ENCODE data around the gene WDR20. TPM values are rescaled to one million over a fixed set of nuclear protein-coding genes. Genes with fewer than 3 reads are reported as not detected.
"Not testable (repeated sequence)": the region's sequence is repeated elsewhere in the genome, so short reads cannot be mapped to it uniquely, and the experiment has no call there.

WDR20 gene
- total RNA-seq, 1 donor from 2014 or later: 33.4 TPM

- DNase-seq (ENCODE audit: extremely low spot score, unreplicated experiment): no peak
- no peaks in the 10 kb centered on the region for H3K27me3 Mint-ChIP-seq
- H3K9me3 Mint-ChIP-seq: no peaks in the 10 kb centered on the region
- no peak overlapping the region for H3K27ac Mint-ChIP-seq
- H3K4me1 Mint-ChIP-seq (ENCODE audit: unreplicated experiment): peaks cover 15% of the 10 kb centered on the region
- H3K4me3 Mint-ChIP-seq: no peak overlapping the region
- TF ChIP-seq CTCF (conservative IDR thresholded peaks at IDR 0.05): no peak
- peaks cover 3% of the 10 kb centered on the region for H3K36me3 Mint-ChIP-seq
Observed at GRCh38 chr14:102144914-102145313, 5.2 kb downstream of the WDR20 start.

- H3K27me3 Mint-ChIP-seq: no peaks in the 10 kb centered on the region
- no peaks in the 10 kb centered on the region for H3K9me3 Mint-ChIP-seq
Observed at GRCh38 chr14:102145395-102145794, 5.7 kb downstream of the WDR20 start.

GRCh38 chr14:102146423-102146822, 6.7 kb downstream of the WDR20 start:
- H3K27ac Mint-ChIP-seq: peak overlapping the region; percentile 25
- H3K27me3 Mint-ChIP-seq: no peaks in the 10 kb centered on the region
- DNase-seq (ENCODE audit: extremely low spot score, unreplicated experiment): no peak
- no peak for TF ChIP-seq CTCF (conservative IDR thresholded peaks at IDR 0.05)
- H3K9me3 Mint-ChIP-seq: no peaks in the 10 kb centered on the region
- H3K4me1 Mint-ChIP-seq (ENCODE audit: unreplicated experiment): peaks cover 9% of the 10 kb centered on the region
- H3K36me3 Mint-ChIP-seq: peaks cover 8% of the 10 kb centered on the region
- no peak overlapping the region for H3K4me3 Mint-ChIP-seq

More at GRCh38 chr14:102145395-102145794, 5.7 kb downstream of the WDR20 start:
- no peak for TF ChIP-seq CTCF (conservative IDR thresholded peaks at IDR 0.05)
- Mint-ChIP-seq H3K36me3 (peaks cover 3% of the 10 kb centered on the region), H3K4me1 (ENCODE audit: unreplicated experiment) (peaks cover 15% of the 10 kb centered on the region), H3K4me3 (no peak overlapping the region), H3K27ac (no peak overlapping the region)
- DNase-seq (ENCODE audit: extremely low spot score, unreplicated experiment): peak; percentile 10

- Mint-ChIP-seq H3K27me3 (no peaks in the 10 kb centered on the region), H3K27ac (no peak overlapping the region), H3K4me3 (no peak overlapping the region), H3K9me3 (no peaks in the 10 kb centered on the region), H3K4me1 (ENCODE audit: unreplicated experiment) (peaks cover 20% of the 10 kb centered on the region), H3K36me3 (peaks cover 12% of the 10 kb centered on the region)
- TF ChIP-seq CTCF (conservative IDR thresholded peaks at IDR 0.05): no peak
- DNase-seq (ENCODE audit: extremely low spot score, unreplicated experiment): no peak
Observed at GRCh38 chr14:102150083-102150482, 10.4 kb downstream of the WDR20 start.

DNA sequence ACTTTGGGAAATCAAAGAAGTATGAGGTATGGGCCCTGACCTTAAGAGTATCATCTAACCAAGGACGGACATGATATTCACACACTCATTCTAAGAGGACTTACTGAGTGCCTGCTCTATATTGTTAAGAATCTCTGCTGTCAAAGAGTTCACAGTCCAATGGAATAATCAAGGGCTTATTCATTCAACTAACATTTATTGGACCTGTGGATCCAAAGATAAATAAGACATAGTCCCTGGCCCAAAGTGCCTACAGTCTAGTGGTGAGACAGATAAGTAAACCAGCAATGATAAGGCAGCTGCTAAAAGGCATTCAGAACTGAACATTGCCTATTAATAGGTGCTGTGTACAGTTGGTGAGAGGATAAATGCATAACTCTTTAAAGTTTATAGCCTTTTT, 11.0 kb downstream of the WDR20 start:
- DNase-seq (ENCODE audit: extremely low spot score, unreplicated experiment): no peak
- Mint-ChIP-seq H3K36me3 (peaks cover 15% of the 10 kb centered on the region), H3K27me3 (no peaks in the 10 kb centered on the region), H3K4me3 (no peak overlapping the region), H3K27ac (no peak overlapping the region), H3K4me1 (ENCODE audit: unreplicated experiment) (peaks cover 23% of the 10 kb centered on the region), H3K9me3 (no peaks in the 10 kb centered on the region)
- TF ChIP-seq CTCF (conservative IDR thresholded peaks at IDR 0.05): no peak

DNA sequence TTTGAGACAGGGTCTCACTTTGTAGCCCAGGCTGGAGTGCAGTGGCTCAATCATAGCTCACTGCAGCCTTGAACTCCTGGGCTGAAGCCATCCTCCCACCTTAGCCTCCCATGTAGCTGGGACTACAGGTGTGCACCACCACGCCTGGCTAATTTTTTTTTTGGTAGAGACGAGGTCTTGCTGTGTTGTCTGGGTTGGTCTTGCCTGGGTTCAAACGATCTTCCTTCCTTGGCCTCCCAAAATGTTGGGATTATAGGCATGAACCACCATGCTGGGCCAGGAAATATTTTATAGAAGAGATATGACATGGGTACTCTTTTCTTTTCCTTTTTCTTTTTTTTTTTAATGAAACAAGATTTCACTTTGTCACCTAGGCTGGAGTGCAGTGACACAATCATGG, 11.7 kb downstream of the WDR20 start:
- H3K4me3 Mint-ChIP-seq; H3K27me3 Mint-ChIP-seq; H3K27ac Mint-ChIP-seq; H3K9me3 Mint-ChIP-seq; DNase-seq (ENCODE audit: extremely low spot score, unreplicated experiment): not testable (repeated sequence)
- Mint-ChIP-seq H3K4me1 (ENCODE audit: unreplicated experiment) (peaks cover 21% of the 10 kb centered on the region), H3K36me3 (peaks cover 15% of the 10 kb centered on the region)

Data from type B pancreatic cell (in vitro differentiated cells).